Measurements from ENCODE around the gene LGALS4. TPM values are rescaled to one million over a fixed set of nuclear protein-coding genes. Genes with fewer than 3 reads are reported as not detected.

The LGALS4 gene
- total and polyA plus RNA-seq, 9 of the 15 experiments (the other 6 are each of a cell fraction or from before 2014, with no cell fraction given) = 0.08 to 1.1 (median 0.30) TPM; not detected in 3

DNA sequence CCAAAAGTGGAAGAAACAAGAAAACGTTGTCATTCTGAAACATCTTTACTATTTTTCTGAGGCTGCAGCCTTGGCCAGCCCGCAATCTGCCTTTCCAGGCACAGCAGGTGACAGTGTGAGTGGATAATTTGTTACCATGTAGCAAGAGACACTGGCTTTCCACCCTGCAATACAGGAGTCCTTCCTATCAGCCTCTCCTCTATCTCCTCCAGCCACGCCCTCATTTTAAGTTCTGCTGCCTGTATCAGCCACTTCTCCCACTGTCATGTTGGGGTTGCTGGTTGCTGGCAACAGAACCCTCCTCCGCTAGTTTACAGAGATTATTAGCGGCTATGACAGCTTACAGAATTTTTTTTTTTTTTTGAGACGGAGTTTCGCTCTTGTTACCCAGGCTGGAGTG is 31.7 kb downstream of the LGALS4 start (continued):
- TF ChIP-seq ARID3A (IDR thresholded peaks at IDR 0.05; ENCODE audit: borderline replicate concordance, low read depth, low read length) = no peak
- no peak for TF ChIP-seq POLR2G (IDR thresholded peaks at IDR 0.05; ENCODE audit: low read depth, low read length)
- TF ChIP-seq RBFOX2 (IDR thresholded peaks at IDR 0.05; ENCODE audit: low read depth, low read length) = no peak
- no peak for TF ChIP-seq CBFB (CRISPR knock-in tag; IDR thresholded peaks at IDR 0.05)
- TF ChIP-seq, protein P1, sequence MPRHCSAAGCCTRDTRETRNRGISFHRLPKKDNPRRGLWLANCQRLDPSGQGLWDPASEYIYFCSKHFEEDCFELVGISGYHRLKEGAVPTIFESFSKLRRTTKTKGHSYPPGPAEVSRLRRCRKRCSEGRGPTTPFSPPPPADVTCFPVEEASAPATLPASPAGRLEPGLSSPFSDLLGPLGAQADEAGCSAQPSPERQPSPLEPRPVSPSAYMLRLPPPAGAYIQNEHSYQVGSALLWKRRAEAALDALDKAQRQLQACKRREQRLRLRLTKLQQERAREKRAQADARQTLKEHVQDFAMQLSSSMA (CRISPR knock-in tag; IDR thresholded peaks at IDR 0.05) = no peak
- no peak for TF ChIP-seq MEF2A (IDR thresholded peaks at IDR 0.05; ENCODE audit: control insufficient read depth, low read depth, low read length)
- TF ChIP-seq ZNF280A (IDR thresholded peaks at IDR 0.05; ENCODE audit: low read depth, partially characterized antibody) = no peak
- TF ChIP-seq CBFA2T2 (conservative IDR thresholded peaks at IDR 0.05) = peak; percentile 83
- TF ChIP-seq STAG1 (CRISPR knock-in tag; IDR thresholded peaks at IDR 0.05; ENCODE audit: borderline replicate concordance) = no peak
- TF ChIP-seq GATA2 (CRISPR knock-in tag; IDR thresholded peaks at IDR 0.05) = peak; percentile 88
- no peak for TF ChIP-seq PCBP2 (IDR thresholded peaks at IDR 0.05; ENCODE audit: low read depth, low read length, poor library complexity, severe bottlenecking)
- TF ChIP-seq ASH1L (IDR thresholded peaks at IDR 0.05; ENCODE audit: borderline replicate concordance, low read depth, partially characterized antibody) = no peak
- no peak for TF ChIP-seq NR4A1 (CRISPR knock-in tag; IDR thresholded peaks at IDR 0.05)
- no peak for TF ChIP-seq NR4A1 (tag; IDR thresholded peaks at IDR 0.05)
- TF ChIP-seq, protein P2, sequence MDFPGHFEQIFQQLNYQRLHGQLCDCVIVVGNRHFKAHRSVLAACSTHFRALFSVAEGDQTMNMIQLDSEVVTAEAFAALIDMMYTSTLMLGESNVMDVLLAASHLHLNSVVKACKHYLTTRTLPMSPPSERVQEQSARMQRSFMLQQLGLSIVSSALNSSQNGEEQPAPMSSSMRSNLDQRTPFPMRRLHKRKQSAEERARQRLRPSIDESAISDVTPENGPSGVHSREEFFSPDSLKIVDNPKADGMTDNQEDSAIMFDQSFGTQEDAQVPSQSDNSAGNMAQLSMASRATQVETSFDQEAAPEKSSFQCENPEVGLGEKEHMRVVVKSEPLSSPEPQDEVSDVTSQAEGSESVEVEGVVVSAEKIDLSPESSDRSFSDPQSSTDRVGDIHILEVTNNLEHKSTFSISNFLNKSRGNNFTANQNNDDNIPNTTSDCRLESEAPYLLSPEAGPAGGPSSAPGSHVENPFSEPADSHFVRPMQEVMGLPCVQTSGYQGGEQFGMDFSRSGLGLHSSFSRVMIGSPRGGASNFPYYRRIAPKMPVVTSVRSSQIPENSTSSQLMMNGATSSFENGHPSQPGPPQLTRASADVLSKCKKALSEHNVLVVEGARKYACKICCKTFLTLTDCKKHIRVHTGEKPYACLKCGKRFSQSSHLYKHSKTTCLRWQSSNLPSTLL (IDR thresholded peaks at IDR 0.05) = no peak
- TF ChIP-seq KLF16 (IDR thresholded peaks at IDR 0.05) = peak; percentile 61; the same call in 1 of the 2 replicates
- no peak for TF ChIP-seq SMAD2 (IDR thresholded peaks at IDR 0.05; ENCODE audit: low read depth, low read length)
- TF ChIP-seq TBP (optimal IDR thresholded peaks at IDR 0.05; ENCODE audit: low read depth, low read length) = peak; percentile 11
- no peak; the same call in 1 of the 2 replicates for TF ChIP-seq ZNF395 (CRISPR knock-in tag; IDR thresholded peaks at IDR 0.05)
- TF ChIP-seq HDAC1 (IDR thresholded peaks at IDR 0.05) = peak in 1 of 2 experiments; percentile 54; a peak in 2 of 4 replicates
- no peak for TF ChIP-seq MAFF (IDR thresholded peaks at IDR 0.05; ENCODE audit: low read length)
- peak; percentile 18; the same call in 1 of the 2 replicates for TF ChIP-seq MTA1 (IDR thresholded peaks at IDR 0.05; ENCODE audit: borderline replicate concordance)
- no peak for TF ChIP-seq KDM2B (CRISPR knock-in tag; IDR thresholded peaks at IDR 0.05)
